ENCODE measurements around the gene PON1. TPM values are rescaled to one million over a fixed set of nuclear protein-coding genes. Genes with fewer than 3 reads are reported as not detected.

Gene PON1
- total and polyA plus RNA-seq, 2 experiments from 2014 or later: 0.51 TPM; not detected in 1

DNA sequence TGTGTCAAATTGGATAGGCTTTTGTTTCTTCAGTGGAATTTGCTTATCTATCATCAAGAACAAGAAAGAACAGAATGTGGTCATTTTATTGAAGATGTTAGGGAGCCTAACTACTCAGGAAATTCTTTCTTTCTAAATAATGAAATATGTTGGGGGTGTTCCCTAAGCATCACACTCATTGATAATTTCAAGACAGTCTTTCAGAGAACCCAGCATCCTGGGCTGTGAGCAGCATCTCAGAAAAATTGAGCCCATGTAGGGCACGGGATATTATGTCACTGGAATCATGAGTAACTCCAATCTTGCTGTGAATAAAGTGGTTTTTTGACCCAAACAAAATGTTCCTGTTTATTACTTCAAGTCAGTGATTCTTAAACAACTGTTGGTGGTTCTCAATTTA, 27.3 kb downstream of the PON1 start:
- no peak for DNase-seq (ENCODE audit: low read depth in 1 of 2, low spot score in 1 of 2)
- Histone ChIP-seq H3K4me1 (ENCODE audit: low read depth) (no peaks in the 10 kb centered on the region), H3K4me3 (no peak overlapping the region), H3K9me3 (ENCODE audit: low read depth) (no peaks in the 10 kb centered on the region), H3K27ac (no peak overlapping the region), H3K27me3 (no peaks in the 10 kb centered on the region), H3K36me3 (no peaks in the 10 kb centered on the region)
- TF ChIP-seq, protein P1, sequence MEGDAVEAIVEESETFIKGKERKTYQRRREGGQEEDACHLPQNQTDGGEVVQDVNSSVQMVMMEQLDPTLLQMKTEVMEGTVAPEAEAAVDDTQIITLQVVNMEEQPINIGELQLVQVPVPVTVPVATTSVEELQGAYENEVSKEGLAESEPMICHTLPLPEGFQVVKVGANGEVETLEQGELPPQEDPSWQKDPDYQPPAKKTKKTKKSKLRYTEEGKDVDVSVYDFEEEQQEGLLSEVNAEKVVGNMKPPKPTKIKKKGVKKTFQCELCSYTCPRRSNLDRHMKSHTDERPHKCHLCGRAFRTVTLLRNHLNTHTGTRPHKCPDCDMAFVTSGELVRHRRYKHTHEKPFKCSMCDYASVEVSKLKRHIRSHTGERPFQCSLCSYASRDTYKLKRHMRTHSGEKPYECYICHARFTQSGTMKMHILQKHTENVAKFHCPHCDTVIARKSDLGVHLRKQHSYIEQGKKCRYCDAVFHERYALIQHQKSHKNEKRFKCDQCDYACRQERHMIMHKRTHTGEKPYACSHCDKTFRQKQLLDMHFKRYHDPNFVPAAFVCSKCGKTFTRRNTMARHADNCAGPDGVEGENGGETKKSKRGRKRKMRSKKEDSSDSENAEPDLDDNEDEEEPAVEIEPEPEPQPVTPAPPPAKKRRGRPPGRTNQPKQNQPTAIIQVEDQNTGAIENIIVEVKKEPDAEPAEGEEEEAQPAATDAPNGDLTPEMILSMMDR (IDR thresholded peaks at IDR 0.05; ENCODE audit: low read depth, low read length): no peak

DNA sequence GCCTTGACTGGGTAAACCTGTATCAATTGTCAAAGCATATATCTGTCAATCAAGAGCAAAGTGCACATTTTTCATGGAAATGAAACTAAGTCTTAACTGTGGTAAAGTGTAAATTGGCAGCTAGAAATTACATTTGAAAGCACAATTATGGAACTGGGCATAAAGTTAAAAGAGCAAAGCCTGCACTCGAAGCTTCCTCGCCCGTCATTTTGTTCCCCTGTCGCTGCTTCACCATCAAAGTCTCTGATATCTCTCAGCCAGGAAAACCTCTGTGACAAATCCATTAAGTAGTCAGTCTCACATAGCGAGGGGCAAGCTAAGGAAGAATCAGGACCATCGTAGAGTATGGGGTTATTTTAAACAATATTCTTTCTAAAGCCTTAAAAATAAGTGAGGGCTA, 27.9 kb downstream of the PON1 start:
- TF ChIP-seq, protein P1 (IDR thresholded peaks at IDR 0.05; ENCODE audit: low read depth, low read length): no peak
- Histone ChIP-seq H3K36me3 (no peaks in the 10 kb centered on the region), H3K4me3 (no peak overlapping the region), H3K9me3 (ENCODE audit: low read depth) (no peaks in the 10 kb centered on the region), H3K27me3 (no peaks in the 10 kb centered on the region), H3K4me1 (ENCODE audit: low read depth) (no peaks in the 10 kb centered on the region), H3K27ac (no peak overlapping the region)
- no peak for DNase-seq (ENCODE audit: low read depth in 1 of 2, low spot score in 1 of 2)

DNA sequence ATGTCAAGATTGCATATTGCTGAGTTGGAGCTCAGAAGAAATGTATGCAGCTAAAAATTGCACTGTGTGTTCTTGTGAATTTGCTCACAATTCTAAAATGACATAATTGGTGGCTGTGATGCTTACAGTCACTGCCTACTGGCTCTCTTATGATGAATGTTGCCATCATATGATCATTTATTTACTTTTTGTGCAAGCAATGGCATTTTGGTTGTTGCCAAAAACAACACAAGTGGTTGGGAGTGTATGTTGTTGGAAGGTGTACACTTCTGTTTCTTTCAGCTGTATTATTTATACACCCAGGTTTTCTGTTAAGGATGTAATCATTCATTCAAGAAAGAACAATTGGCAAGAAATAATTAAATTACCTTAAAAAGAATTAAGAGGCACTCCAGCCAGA, 28.9 kb downstream of the PON1 start:
- TF ChIP-seq, protein P1 (IDR thresholded peaks at IDR 0.05; ENCODE audit: low read depth, low read length): no peak
- Histone ChIP-seq H3K9me3 (ENCODE audit: low read depth) (no peaks in the 10 kb centered on the region), H3K27me3 (no peaks in the 10 kb centered on the region), H3K36me3 (peaks cover 2% of the 10 kb centered on the region), H3K27ac (no peak overlapping the region), H3K4me1 (ENCODE audit: low read depth) (no peaks in the 10 kb centered on the region), H3K4me3 (no peak overlapping the region)
- DNase-seq (ENCODE audit: low read depth in 1 of 2, low spot score in 1 of 2): no peak

DNA sequence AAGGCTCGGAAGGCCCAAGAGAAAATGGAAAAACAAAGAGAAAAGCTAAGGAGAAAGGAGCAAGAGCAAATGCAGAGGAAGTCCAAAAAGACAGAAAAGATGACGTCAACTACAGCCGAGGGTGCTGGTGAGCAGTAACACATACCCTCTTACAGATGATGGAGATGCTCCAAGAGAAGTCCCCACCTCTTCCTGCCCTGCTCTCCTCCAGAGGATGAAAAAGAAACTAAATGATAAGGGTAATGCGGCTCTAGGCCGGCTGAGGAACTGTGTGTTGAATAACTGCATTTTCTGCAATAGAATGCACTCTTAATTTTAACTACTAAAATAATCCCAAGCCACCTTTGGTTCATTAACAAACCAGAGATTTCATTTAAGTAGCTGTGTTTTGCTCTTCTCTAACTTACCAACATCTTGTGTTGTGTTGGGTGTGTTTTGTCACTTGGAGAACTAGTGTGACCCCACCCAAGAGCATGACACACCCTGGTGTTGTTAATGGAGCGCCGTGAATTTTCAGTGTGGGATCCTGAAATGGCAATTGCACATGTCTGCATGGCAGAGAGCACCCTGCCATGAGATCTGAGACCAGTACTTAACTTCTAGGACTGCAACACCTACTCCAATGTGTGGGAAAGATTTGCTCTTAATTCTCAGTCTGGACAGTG, 34.0 kb downstream of the PON1 start:
- H3K27ac ChIP-seq: no peak overlapping the region
- no peak for DNase-seq (ENCODE audit: low read depth in 1 of 2, low spot score in 1 of 2)
- no peaks in the 10 kb centered on the region for H3K4me1 ChIP-seq (ENCODE audit: low read depth)
- no peaks in the 10 kb centered on the region for H3K27me3 ChIP-seq
- TF ChIP-seq, protein P1 (IDR thresholded peaks at IDR 0.05; ENCODE audit: low read depth, low read length): no peak
- no peaks in the 10 kb centered on the region for H3K9me3 ChIP-seq (ENCODE audit: low read depth)
- H3K36me3 ChIP-seq: peaks cover 12% of the 10 kb centered on the region
- H3K4me3 ChIP-seq: no peak overlapping the region

DNA sequence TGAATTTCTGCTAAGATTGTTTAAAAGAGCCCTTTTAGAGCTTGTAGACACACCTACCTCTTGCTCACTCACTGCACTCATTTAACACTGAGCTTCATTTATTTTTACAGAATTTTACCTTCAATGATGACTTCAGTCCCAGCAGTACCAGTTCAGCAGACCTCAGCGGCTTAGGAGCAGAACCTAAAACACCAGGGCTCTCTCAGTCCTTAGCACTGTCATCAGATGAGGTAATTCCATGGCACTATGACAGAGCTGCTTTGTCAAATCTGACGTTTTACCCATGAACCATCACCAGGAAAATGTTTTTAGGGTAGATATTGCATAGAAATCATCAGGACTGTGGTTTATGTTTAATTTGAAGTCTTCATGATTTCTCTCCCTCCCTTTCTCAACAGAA, 38.2 kb downstream of the PON1 start:
- no peak for DNase-seq (ENCODE audit: low read depth in 1 of 2, low spot score in 1 of 2)
- Histone ChIP-seq H3K36me3 (peaks cover 12% of the 10 kb centered on the region), H3K4me1 (ENCODE audit: low read depth) (no peaks in the 10 kb centered on the region), H3K27ac (no peak overlapping the region), H3K9me3 (ENCODE audit: low read depth) (no peaks in the 10 kb centered on the region), H3K27me3 (no peaks in the 10 kb centered on the region), H3K4me3 (no peak overlapping the region)
- TF ChIP-seq, protein P1 (IDR thresholded peaks at IDR 0.05; ENCODE audit: low read depth, low read length): no peak

Measured in cardiac muscle cell (in vitro differentiated cells and primary cell).